Mesodermal cell (in vitro differentiated cells): Measurements from ENCODE around the gene LSAMP.

Experiments used
- H3K27ac ChIP-seq: 2 replicates; pipeline ENCODE4 v1.7.0; 2013; ENCODE audit warnings: mild to moderate bottlenecking, low read depth, low read length, moderate library complexity; ENCODE audit not compliant: severe bottlenecking
- H3K36me3 ChIP-seq: 2 replicates; pipeline ENCODE4 v1.7.1; 2013; ENCODE audit warnings: mild to moderate bottlenecking, low read length, moderate library complexity; ENCODE audit not compliant: control insufficient read depth, insufficient read depth
- H3K4me1 ChIP-seq: one replicate; pipeline ENCODE4 v1.7.1; 2013; ENCODE audit warnings: mild to moderate bottlenecking, low read length; ENCODE audit not compliant: insufficient read depth, control insufficient read depth, poor library complexity, severe bottlenecking
- H3K4me3 ChIP-seq: 2 replicates; pipeline ENCODE4 v1.7.0; 2013; ENCODE audit warnings: low read length, control low read depth, mild to moderate bottlenecking; ENCODE audit not compliant: insufficient read depth, poor library complexity, severe bottlenecking; ENCODE audit errors: extremely low read depth
- H3K9me3 ChIP-seq: 2 replicates; pipeline ENCODE4 v1.7.1; 2013; ENCODE audit warnings: mild to moderate bottlenecking, low read length, moderate library complexity; ENCODE audit not compliant: control insufficient read depth
- WGBS, 2 experiments: methylation state at CpG; one replicate each; pipeline ENCODE4 v1.1.5; 2013; ENCODE audit warnings: missing lambda C conversion rate in 2 of 2; ENCODE audit not compliant: insufficient coverage in 2 of 2; 5-methylcytosine and 5-hydroxymethylcytosine counted together

The LSAMP gene

DNA sequence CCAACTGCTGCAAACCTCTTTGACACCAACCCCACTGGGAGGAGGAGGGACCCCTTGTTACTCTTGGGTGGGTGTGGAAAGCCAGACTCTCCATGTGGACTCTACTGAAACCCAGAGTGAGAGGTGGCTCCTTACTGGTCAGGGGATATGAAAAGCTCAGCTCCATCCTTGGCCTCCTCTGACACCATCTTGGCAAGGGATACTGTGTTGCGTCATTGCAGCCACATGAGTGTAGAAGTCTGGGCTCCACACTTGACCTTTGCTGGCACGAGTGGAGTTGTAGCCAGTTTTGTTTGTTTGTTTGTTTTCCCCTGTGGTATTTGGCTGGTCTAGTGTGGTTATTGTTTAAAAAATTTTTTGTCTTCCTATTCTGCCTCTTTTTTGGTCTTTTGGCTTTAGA is 532.9 kb downstream of the LSAMP start:
- Histone ChIP-seq H3K4me3 (no peak overlapping the region), H3K4me1 (no peaks in the 10 kb centered on the region), H3K27ac (no peak overlapping the region), H3K9me3 (no peaks in the 10 kb centered on the region), H3K36me3 (no peaks in the 10 kb centered on the region)
- WGBS, 2 experiments = 100% methylated on average over 1 to 2 of the region's 2 CpGs

DNA sequence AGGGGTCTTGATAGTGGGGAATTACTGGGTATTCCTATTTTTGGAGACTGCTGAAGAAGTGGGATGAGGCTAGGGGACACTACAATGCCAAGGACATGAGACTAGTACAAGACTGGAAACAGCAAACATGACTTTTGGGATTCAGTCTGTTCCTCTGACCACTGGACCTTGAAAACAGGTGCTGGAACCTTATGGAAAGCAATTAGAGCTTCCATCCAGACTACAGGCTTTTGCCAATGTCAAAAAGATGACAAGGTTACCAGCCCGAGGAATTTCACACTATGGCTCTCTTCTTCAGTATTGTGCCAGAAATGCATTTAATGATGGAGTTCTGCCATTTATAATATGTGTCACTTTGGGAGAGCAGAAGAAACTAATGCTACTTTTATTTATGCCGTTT is 539.4 kb downstream of the LSAMP start:
- Histone ChIP-seq H3K9me3 (no peaks in the 10 kb centered on the region), H3K27ac (no peak overlapping the region), H3K4me1 (no peaks in the 10 kb centered on the region), H3K4me3 (no peak overlapping the region), H3K36me3 (no peaks in the 10 kb centered on the region)
- WGBS, 2 experiments = 90% methylated on average over 2 of the region's 2 CpGs; no CpG with 5 or more reads in 1 of the 2 experiments

- H3K4me3 ChIP-seq = no peak overlapping the region
- no peaks in the 10 kb centered on the region for H3K36me3 ChIP-seq
- no peaks in the 10 kb centered on the region for H3K4me1 ChIP-seq
- H3K27ac ChIP-seq = no peak overlapping the region
- no peaks in the 10 kb centered on the region for H3K9me3 ChIP-seq
- WGBS, 2 experiments = 100% methylated on average over 1 of the region's 2 CpGs; no CpG with 5 or more reads in 1 of the 2 experiments
These were observed 541.4 kb downstream of the LSAMP start for GRCh38 chr3:115903843-115904242.

GRCh38 chr3:115901008-115901407 is 544.3 kb downstream of the LSAMP start:
- H3K4me1 ChIP-seq = no peaks in the 10 kb centered on the region
- H3K4me3 ChIP-seq = no peak overlapping the region
- no peak overlapping the region for H3K27ac ChIP-seq
- H3K9me3 ChIP-seq = no peaks in the 10 kb centered on the region
- no peaks in the 10 kb centered on the region for H3K36me3 ChIP-seq

GRCh38 chr3:115899535-115899934 is 545.8 kb downstream of the LSAMP start:
- H3K27ac ChIP-seq = no peak overlapping the region
- H3K36me3 ChIP-seq = no peaks in the 10 kb centered on the region
- 100% methylated on average over 1 of the region's 3 CpGs; no CpG with 5 or more reads in 1 of the 2 experiments for WGBS, 2 experiments
- no peak overlapping the region for H3K4me3 ChIP-seq
- H3K9me3 ChIP-seq = no peaks in the 10 kb centered on the region
- peaks cover 6% of the 10 kb centered on the region for H3K4me1 ChIP-seq

DNA sequence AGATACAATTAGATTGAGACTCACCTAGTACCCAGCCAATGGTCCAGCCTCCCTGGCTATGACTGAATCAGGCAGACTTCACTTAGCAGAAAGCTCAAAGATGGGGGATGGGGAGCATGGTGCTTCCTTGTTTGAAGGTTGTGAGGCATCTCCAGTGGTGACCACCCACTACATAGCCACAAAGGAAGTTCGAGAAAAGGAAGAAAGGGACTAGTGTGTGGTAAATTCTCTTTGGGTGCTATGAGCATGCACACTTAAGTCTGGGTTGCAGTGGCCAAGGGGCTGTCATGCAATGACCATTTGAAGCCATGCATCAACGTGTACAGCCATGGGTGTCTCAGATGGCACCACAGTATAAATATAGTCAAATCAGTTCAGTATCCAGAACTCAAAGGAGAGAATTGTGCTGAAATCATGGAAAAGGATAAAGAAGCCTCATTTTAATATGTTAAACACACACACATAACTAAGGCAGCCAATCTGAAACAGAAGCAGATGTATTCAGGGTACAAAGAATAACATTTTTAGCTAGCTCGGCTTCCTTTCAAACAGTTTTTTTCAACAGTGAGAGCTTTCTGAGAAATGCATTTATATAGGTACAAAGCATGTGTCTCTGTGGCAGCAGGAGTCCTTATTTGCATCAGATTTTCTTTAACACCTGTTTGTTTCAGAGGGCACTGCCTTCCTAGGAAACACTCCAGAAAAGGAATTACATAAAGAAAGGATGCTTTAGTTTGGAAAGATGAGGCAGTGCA is 546.5 kb downstream of the LSAMP start:
- H3K4me3 ChIP-seq = no peak overlapping the region
- WGBS, 2 experiments = 80% methylated on average over 1 of the region's 3 CpGs; no CpG with 5 or more reads in 1 of the 2 experiments
- H3K27ac ChIP-seq = no peak overlapping the region
- H3K36me3 ChIP-seq = no peaks in the 10 kb centered on the region
- H3K9me3 ChIP-seq = no peaks in the 10 kb centered on the region
- peaks cover 6% of the 10 kb centered on the region for H3K4me1 ChIP-seq

DNA sequence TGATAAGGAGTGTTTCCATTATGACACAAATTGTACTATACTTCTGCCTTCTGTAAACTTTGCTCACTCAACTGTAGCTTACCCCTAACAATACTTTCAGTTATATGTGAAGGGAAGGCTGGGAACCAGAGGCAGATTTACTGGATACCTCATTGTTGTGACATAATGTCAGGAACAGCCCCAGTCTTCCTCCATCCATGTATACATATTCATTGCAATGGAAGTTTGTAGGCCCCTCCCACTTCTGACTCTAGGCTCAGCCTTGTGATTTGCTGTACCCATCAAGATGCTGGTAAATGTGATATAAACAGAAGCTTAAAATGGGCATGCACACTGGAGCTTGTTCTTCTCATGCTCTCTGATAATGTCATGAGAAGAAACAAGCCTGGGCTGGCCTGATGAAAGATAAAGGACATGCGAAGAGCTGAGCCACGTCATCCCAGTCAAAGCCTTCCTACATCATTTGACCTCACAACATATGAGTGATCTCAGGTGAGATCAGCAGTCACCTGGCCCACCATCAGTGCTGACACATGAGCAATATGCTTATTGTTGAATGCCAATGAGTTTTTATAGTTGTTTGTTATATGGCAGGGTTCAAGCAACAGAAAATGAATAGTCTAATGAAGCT is 554.2 kb downstream of the LSAMP start:
- Histone ChIP-seq H3K36me3 (no peaks in the 10 kb centered on the region), H3K9me3 (no peaks in the 10 kb centered on the region), H3K27ac (no peak overlapping the region), H3K4me1 (peaks cover 6% of the 10 kb centered on the region), H3K4me3 (no peak overlapping the region)
- whole genome bisulfite sequencing, 2 experiments = 100% methylated on average over 1 of the region's 2 CpGs; no CpG with 5 or more reads in 1 of the 2 experiments

- no peaks in the 10 kb centered on the region for H3K36me3 ChIP-seq
- no peaks in the 10 kb centered on the region for H3K9me3 ChIP-seq
- peaks cover 6% of the 10 kb centered on the region for H3K4me1 ChIP-seq
- WGBS, 2 experiments = 100% methylated on average over 1 of the region's 2 CpGs; no CpG with 5 or more reads in 1 of the 2 experiments
- H3K27ac ChIP-seq = no peak overlapping the region
- no peak overlapping the region for H3K4me3 ChIP-seq
These were observed 554.7 kb downstream of the LSAMP start for GRCh38 chr3:115890579-115890978.

DNA sequence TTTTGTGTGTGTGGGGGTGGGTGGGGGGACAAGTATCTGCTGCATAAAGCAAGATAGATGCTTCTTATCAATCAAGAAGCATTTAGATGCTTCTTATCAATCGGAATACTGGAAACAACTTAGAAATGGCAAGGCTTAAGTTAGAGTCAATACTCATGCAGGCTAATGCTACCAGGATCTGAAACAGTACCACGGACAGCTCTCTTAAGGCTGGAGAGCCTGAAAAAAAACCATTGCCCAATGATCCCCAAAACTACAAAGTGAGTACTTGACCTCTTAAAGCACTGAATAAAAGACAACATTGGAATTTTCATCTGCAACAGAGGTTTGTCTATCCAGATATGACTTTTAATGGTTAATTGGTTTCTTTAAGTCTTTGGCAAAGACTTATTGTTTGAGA is 559.7 kb downstream of the LSAMP start:
- no peak overlapping the region for H3K27ac ChIP-seq
- WGBS, 2 experiments = 53 to 80% methylated on average over 1 to 2 of the region's 2 CpGs
- no peaks in the 10 kb centered on the region for H3K36me3 ChIP-seq
- no peak overlapping the region for H3K4me3 ChIP-seq
- H3K9me3 ChIP-seq = no peaks in the 10 kb centered on the region
- H3K4me1 ChIP-seq = no peaks in the 10 kb centered on the region

DNA sequence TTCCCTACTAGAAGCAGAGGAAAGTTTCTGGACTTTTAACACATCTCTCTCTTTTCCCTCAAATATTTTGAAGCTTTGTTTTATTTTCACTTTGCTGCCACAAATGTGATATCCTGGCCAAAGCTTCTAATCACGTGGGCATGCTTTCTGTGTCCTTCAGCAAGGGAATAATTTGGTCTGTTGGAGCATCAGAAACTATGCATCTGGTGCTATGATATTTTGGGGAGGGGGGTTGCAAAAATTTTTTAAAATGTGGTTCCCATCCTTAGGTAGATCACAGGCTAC is 567.7 kb downstream of the LSAMP start:
- H3K27ac ChIP-seq = no peak overlapping the region
- H3K9me3 ChIP-seq = no peaks in the 10 kb centered on the region
- WGBS, 2 experiments = 86% methylated on average over 1 of the region's 1 CpG; no CpG with 5 or more reads in 1 of the 2 experiments
- no peaks in the 10 kb centered on the region for H3K36me3 ChIP-seq
- no peaks in the 10 kb centered on the region for H3K4me1 ChIP-seq
- H3K4me3 ChIP-seq = no peak overlapping the region

DNA sequence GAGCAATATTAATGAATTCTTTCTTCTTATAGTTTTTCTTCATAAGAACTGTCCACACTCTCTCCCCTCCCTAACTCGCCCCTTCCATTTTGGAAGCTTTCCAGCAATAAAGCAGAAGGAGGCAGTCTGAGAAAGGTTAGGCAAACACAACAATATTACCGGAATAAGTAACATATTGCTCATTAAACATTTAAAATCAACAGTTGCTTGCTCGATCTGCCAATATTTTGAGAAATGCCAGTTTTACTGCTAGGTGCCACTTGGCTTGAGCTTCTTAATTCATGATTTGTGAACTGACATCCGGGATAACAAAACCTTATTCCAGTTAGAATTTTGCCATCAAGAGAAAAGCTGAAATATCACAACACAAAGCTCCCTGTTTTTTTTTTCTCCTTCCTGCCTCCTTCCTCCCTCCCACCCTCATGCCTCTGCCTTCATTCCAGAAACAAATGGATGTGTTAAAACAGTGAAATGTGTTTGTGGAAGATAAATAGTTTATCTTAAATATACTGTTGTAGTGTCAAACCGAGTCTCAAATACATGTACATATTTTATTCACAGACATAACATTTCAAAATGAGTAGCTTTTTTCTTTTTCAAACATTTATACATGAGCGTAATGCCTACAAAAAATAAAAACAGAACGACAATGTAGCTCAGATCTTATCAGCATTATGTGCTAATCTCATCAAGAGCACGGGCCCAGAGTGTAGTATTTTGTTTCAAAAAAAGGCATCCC is 568.2 kb downstream of the LSAMP start:
- Histone ChIP-seq H3K27ac (no peak overlapping the region), H3K9me3 (no peaks in the 10 kb centered on the region), H3K36me3 (no peaks in the 10 kb centered on the region), H3K4me1 (no peaks in the 10 kb centered on the region), H3K4me3 (no peak overlapping the region)
- 81 to 87% methylated on average over 3 of the region's 8 CpGs for WGBS, 2 experiments
